ENCODE data around the gene TMTC4.

Gene TMTC4

DNA sequence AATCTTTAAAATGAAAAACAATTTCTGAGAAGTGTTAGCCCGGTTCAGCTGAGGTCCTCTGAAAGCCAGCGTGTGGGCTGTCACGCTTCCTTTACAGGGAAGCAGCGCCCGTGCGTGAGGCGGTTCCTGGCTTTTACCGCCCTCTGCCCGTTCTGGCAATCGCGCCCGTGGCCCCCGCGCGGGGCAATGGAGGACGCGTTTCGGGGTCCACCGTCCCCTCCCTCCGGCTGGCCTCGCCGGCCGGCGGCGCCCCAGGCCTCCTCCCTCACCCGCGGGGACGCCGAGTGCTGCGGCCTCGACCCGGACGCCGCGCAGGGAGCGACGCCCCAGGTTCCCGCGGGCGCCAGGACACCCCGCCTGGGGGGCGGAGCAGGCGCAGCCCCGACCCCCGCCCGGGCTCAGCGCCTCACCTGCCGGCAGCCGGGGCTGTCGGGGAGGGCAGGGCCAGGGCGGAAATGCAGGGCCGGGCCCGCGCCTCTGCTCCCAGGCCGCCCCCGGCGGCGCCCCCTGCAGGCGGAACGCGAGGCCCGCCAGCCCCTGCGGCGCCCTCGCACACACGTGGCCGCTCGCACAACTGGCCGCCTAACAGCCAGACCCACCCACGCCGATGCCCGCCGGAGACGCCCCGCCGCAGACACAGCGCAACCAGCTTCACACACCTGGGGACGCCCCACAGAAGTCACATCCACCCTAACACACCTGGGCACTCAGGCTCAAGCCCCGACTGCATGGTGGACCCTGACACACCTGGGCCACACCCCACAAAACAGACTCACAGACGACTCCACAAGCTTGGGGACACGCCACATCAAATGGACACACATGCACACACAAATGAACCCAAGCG, 86.0 kb downstream of the TMTC4 start, which contains the start of gene GGACT (continued):
- TF ChIP-seq, protein P1, sequence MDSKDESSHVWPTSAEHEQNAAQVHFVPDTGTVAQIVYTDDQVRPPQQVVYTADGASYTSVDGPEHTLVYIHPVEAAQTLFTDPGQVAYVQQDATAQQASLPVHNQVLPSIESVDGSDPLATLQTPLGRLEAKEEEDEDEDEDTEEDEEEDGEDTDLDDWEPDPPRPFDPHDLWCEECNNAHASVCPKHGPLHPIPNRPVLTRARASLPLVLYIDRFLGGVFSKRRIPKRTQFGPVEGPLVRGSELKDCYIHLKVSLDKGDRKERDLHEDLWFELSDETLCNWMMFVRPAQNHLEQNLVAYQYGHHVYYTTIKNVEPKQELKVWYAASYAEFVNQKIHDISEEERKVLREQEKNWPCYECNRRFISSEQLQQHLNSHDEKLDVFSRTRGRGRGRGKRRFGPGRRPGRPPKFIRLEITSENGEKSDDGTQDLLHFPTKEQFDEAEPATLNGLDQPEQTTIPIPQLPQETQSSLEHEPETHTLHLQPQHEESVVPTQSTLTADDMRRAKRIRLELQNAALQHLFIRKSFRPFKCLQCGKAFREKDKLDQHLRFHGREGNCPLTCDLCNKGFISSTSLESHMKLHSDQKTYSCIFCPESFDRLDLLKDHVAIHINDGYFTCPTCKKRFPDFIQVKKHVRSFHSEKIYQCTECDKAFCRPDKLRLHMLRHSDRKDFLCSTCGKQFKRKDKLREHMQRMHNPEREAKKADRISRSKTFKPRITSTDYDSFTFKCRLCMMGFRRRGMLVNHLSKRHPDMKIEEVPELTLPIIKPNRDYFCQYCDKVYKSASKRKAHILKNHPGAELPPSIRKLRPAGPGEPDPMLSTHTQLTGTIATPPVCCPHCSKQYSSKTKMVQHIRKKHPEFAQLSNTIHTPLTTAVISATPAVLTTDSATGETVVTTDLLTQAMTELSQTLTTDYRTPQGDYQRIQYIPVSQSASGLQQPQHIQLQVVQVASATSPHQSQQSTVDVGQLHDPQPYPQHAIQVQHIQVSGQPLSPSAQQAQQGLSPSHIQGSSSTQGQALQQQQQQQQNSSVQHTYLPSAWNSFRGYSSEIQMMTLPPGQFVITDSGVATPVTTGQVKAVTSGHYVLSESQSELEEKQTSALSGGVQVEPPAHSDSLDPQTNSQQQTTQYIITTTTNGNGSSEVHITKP (tag by site-specific recombination; IDR thresholded peaks at IDR 0.05), result no peak
- TF ChIP-seq HOXD13 (CRISPR knock-in tag; IDR thresholded peaks at IDR 0.05; ENCODE audit: borderline replicate concordance) (no peak), GLIS2 (tag by site-specific recombination; IDR thresholded peaks at IDR 0.05) (peak; percentile 34; the same call in 1 of the 2 replicates), ZNF549 (tag by site-specific recombination; IDR thresholded peaks at IDR 0.05) (0 out of 2 replicates have a peak, but pooled peaks have one; percentile 38), ZNF600 (tag by site-specific recombination; IDR thresholded peaks at IDR 0.05) (0 out of 2 replicates have a peak, but pooled peaks have one; percentile 14), ZNF624 (tag by site-specific recombination; IDR thresholded peaks at IDR 0.05) (no peak), ZNF785 (tag by site-specific recombination; IDR thresholded peaks at IDR 0.05) (peak; percentile 71; the same call in 1 of the 2 replicates), ZNF335 (tag by site-specific recombination; conservative IDR thresholded peaks at IDR 0.05) (peak; percentile 68), KLF9 (tag by site-specific recombination; IDR thresholded peaks at IDR 0.05; ENCODE audit: low read depth) (peak; percentile 61), ZFP69B (tag by site-specific recombination; IDR thresholded peaks at IDR 0.05) (0 out of 2 replicates have a peak, but pooled peaks have one; percentile 29), ZNF76 (tag by site-specific recombination; IDR thresholded peaks at IDR 0.05; ENCODE audit: borderline replicate concordance, low read depth) (peak; percentile 32; the same call in 1 of the 2 replicates), HOXC10 (CRISPR knock-in tag; IDR thresholded peaks at IDR 0.05) (no peak; the same call in 1 of the 2 replicates), BCL11B (tag by site-specific recombination; IDR thresholded peaks at IDR 0.05; ENCODE audit: low read depth) (no peak), ZNF660 (tag by site-specific recombination; IDR thresholded peaks at IDR 0.05) (peak; percentile 74; the same call in 1 of the 2 replicates), ZNF433 (tag by site-specific recombination; IDR thresholded peaks at IDR 0.05; ENCODE audit: low read depth) (no peak), EGR2 (tag by site-specific recombination; IDR thresholded peaks at IDR 0.05; ENCODE audit: low read depth) (0 out of 2 replicates have a peak, but pooled peaks have one; percentile 30), ZNF707 (tag by site-specific recombination; IDR thresholded peaks at IDR 0.05) (no peak)

GRCh38 chr13:100584896-100585295, 89.7 kb downstream of the TMTC4 start:
- TF ChIP-seq ZBTB6 (tag by site-specific recombination; IDR thresholded peaks at IDR 0.05) (no peak), GLIS1 (tag by site-specific recombination; IDR thresholded peaks at IDR 0.05) (no peak)
- TF ChIP-seq, protein P2, sequence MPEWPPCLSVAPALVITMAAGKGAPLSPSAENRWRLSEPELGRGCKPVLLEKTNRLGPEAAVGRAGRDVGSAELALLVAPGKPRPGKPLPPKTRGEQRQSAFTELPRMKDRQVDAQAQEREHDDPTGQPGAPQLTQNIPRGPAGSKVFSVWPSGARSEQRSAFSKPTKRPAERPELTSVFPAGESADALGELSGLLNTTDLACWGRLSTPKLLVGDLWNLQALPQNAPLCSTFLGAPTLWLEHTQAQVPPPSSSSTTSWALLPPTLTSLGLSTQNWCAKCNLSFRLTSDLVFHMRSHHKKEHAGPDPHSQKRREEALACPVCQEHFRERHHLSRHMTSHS (tag by site-specific recombination; IDR thresholded peaks at IDR 0.05), result no peak
- no peak overlapping the region for H3K4me3 ChIP-seq (ENCODE audit: low read depth, low read length)
- ChIA-PET POLR2A (interaction anchor here (1.4 kb wide), 1 partner anchor 8 kb away, joined by 3 read pairs; no protein-coding TSS in a partner anchor), CTCF (interaction anchor here (1.8 kb wide), 1 partner anchor 12 kb away, joined by 7 read pairs; no protein-coding TSS in a partner anchor)
- no peaks in the 10 kb centered on the region for H3K4me1 ChIP-seq (ENCODE audit: control insufficient read depth, insufficient read depth, low read length)
- H3K9me3 ChIP-seq (ENCODE audit: control insufficient read depth, insufficient read depth, low read depth, low read length), result no peaks in the 10 kb centered on the region
- H3K27ac ChIP-seq (ENCODE audit: extremely low read depth, low read depth, low read length), result no peak overlapping the region
- no peaks in the 10 kb centered on the region for H3K36me3 ChIP-seq (ENCODE audit: control insufficient read depth in 2 of 2, insufficient read depth in 1 of 2, low read length in 2 of 2)
